ENCODE measurements around the gene GRIK2.
"Not testable (repeated sequence)": the region's sequence is repeated elsewhere in the genome, so short reads cannot be mapped to it uniquely, and the experiment has no call there.

GRIK2 gene

GRCh38 chr6:101393251-101393828 lies at the start of gene GRIK2:
TSS of gene GRIK2 (plus strand) at chr6:101393708.
- DNase-seq, result no peak

GRCh38 chr6:101344885-101345284 lies 48.6 kb upstream of the GRIK2 start:
- no peak for DNase-seq

DNA sequence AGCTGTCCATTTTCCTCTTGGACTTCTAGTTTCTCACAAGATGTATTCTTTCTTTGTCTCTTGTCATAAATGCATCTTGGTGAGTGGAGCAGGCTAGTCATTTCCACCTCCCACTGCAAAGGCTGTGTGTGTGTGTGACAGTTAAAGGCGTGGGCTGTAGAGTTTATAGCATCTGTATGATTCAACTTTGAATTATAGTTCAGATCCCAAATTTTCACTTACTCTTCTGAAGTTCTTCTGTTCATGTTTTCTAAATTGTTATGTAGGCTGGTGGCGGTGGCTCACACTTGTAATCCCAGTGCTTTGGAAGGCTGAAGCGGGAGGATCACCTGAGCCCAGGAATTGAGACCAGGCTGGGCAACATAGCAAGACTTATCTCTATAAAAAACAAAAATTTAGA lies 44.7 kb upstream of the GRIK2 start:
- no peak for DNase-seq

DNA sequence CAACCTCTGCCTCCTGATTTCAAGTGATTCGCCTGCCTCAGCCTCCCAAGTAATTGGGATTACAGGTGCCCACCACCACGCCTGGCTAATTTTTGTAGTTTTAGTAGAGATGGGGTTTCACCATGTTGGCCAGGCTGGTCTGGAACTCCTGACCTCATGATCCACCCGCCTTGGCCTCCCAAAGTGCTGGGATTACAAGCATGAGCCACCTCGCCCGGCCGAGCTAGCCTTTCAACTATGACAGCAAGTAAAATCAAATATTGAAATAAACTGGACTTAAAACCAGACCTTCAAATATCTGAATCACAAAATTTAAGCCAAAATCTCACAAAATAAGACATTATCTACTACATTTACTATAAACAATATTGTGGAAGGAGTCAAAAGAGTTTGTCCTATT lies 42.9 kb upstream of the GRIK2 start:
- not testable (repeated sequence) for DNase-seq

- no peak for DNase-seq
Observed at GRCh38 chr6:101351173-101351572, 42.3 kb upstream of the GRIK2 start.

GRCh38 chr6:101352316-101352715 lies 41.2 kb upstream of the GRIK2 start:
- no peak for DNase-seq

DNA sequence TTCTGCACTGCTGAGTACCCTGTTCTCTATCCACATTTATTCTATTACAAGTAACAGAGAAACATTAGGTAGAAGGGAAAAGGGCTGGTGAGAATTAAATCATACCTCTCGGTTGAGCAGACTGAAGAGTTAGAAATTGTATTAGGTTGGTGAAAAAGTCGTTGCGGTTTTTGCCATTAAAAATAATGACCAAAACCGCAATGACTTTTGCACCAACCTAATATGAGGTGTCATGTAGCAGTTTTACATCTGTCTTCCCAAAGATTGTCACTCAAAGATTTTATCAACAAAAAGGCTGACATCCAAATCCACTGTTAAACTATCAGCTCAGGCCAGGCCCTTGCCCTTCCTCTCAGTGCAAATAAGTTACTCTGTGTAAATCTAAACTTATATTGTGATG lies 28.3 kb upstream of the GRIK2 start:
- no peak for DNase-seq

GRCh38 chr6:101379926-101380325 lies 13.6 kb upstream of the GRIK2 start:
- no peak for DNase-seq

GRCh38 chr6:101380897-101381630 lies 12.4 kb upstream of the GRIK2 start:
- DNase-seq, result no peak

- DNase-seq, result not testable (repeated sequence)
Observed at GRCh38 chr6:101383747-101384146, 9.8 kb upstream of the GRIK2 start.

- no peak for DNase-seq
Observed at GRCh38 chr6:101386982-101387381, 6.5 kb upstream of the GRIK2 start.

GRCh38 chr6:101391772-101392585 lies 1.5 kb upstream of the GRIK2 start:
- DNase-seq, result no peak

- no peak for DNase-seq
Observed at GRCh38 chr6:101392586-101393230, 800 bp upstream of the GRIK2 start.

- DNase-seq, result no peak
Observed at GRCh38 chr6:101393829-101394251, 332 bp downstream of the GRIK2 start.

DNA sequence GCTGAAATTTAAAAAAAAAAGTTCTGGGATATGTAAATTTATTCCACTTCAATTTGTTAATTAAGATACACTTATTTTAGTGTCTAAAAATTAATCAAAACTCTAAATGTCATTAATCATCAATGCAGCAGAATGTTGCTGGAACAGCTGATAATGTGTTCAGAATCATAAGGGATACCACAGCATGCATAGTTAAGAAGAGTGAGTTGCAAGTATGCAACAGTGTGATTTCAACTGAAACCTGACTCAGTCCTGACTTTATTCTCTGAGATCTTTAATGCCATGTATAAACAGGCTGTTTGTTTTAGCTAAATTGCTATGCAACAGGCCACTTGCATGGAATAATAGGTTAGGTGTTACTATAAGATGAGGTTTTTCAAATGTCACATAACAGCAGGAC lies 1.4 kb downstream of the GRIK2 start:
- no peak for DNase-seq

GRCh38 chr6:101395345-101395744 lies 1.8 kb downstream of the GRIK2 start:
- DNase-seq, result no peak

- no peak for DNase-seq
Observed at GRCh38 chr6:101396548-101397173, 3.2 kb downstream of the GRIK2 start.

- DNase-seq, result no peak
Observed at GRCh38 chr6:101397199-101397598, 3.7 kb downstream of the GRIK2 start.

DNA sequence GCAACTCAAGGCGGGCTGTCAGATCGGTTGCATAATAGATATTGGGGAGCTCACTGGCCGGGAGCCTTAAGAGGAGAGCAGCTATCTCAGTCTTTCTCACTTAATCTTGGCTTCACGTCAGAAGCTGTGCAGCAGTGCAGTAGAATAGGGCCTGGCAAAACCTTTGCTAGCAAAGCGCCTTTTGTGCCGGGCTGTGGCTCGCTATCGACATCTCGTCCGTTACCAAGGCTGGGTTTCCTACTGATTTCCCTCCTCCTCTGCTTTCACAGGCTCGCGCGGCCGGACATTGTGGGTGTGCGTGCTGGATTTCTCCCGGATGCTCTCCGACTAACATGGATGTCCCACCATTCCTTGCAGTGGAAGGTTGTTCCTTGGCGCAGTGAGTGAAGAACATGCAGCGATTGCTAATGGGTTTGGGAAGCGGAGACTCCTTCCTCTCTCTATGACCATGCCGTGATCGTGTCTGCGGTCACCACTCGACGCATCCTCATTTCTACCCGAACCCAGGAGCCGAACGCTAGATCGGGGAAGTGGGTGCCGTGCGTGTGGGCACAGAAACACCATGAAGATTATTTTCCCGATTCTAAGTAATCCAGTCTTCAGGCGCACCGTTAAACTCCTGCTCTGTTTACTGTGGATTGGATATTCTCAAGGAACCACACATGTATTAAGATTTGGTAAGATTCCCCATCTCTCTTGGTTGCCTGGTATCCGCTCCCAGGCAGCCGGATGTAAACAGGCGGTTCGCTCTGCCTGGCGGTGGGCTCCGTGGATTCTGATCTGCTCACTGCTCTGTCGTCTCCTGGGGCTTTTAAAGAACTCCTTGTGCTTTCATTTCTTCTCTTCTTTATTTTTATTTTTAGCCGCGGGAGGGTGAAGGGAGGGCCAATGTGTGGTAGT lies 5.5 kb downstream of the GRIK2 start:
- no peak for DNase-seq

GRCh38 chr6:101399616-101400162 lies 6.2 kb downstream of the GRIK2 start:
- no peak for DNase-seq

DNA sequence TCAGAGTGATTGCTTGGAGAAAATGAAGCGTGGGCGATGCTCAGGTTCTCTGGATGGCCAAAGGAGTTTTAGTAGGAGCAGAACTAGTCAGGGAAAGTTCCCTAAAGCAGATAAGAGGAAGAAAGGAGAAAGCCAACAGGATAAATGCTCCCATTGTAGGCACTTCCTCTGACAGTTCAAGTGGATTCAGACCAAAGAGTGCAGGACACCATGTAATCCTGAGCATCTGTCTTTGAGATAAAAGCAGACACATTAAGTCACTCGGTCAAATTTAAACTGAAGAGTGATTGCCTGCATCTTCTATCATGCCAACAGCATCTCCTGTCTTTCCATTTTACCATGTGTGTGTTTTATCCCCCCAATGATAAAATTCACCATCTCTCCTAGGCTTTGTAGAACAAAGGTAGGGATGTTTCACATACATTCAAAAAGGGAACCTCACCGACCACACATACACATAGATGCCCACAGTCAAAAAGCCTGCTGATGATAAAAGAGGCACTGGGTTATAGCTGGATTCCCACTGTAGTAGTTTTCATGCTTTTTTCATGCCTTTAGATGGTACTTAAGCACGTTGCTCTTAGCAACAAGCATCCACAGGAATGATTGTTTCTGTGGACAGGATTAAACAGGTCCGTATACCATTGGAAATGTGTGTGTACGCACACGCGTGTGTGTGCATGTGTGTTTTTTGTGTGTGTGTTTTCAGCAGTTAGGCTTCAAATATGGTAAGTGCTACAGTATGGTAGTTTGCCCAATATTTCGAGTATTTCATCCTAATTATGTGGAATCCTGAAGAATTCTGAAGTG lies 7.0 kb downstream of the GRIK2 start:
- no peak for DNase-seq
